Neuronal stem cell (in vitro differentiated cells): ENCODE data around the gene CADM3.

Source experiments
- DNase-seq: peaks from one replicate; pipeline ENCODE4 v3.0.0-alpha.2; 2013; ENCODE audit warnings: low spot score
- H2AFZ ChIP-seq: one replicate; pipeline ENCODE4 v1.6.1; 2013; ENCODE audit warnings: mild to moderate bottlenecking, low read length, inconsistent platforms
- H2AK5ac ChIP-seq: 2 replicates; pipeline ENCODE4 v1.6.1; 2013; ENCODE audit warnings: low read depth, mild to moderate bottlenecking, inconsistent platforms, low read length, moderate library complexity, mixed read lengths
- H2BK120ac ChIP-seq: 2 replicates; pipeline ENCODE4 v1.6.1; 2013; ENCODE audit warnings: low read depth, mild to moderate bottlenecking, inconsistent platforms, low read length, moderate library complexity, mixed read lengths
- H2BK12ac ChIP-seq: one replicate; pipeline ENCODE4 v1.6.1; 2013; ENCODE audit warnings: low read length, inconsistent platforms
- H2BK15ac ChIP-seq: 2 replicates; pipeline ENCODE4 v1.6.1; 2013; ENCODE audit warnings: mild to moderate bottlenecking, low read length, inconsistent platforms, mixed read lengths
- H2BK5ac ChIP-seq: one replicate; pipeline ENCODE4 v1.6.1; 2013; ENCODE audit warnings: inconsistent platforms, mild to moderate bottlenecking, low read length, moderate library complexity
- H3K14ac ChIP-seq: one replicate; pipeline ENCODE4 v1.6.1; 2013; ENCODE audit warnings: low read length, inconsistent platforms
- H3K18ac ChIP-seq: 2 replicates; pipeline ENCODE4 v1.6.1; 2013; ENCODE audit warnings: low read length, inconsistent platforms
- H3K23ac ChIP-seq: 2 replicates; pipeline ENCODE4 v1.6.1; 2013; ENCODE audit warnings: low read depth, mild to moderate bottlenecking, mixed read lengths, low read length, inconsistent platforms; ENCODE audit not compliant: poor library complexity
- H3K27ac ChIP-seq: replicated peaks from 3 replicates; pipeline ENCODE4 v1.5.1; 2013; ENCODE audit warnings: low read length, inconsistent platforms
- H3K27me3 ChIP-seq, 3 experiments: 2 replicates each; pipeline ENCODE4 v1.6.1; 2013; ENCODE audit warnings: low read length in 3 of 3, mild to moderate bottlenecking in 2 of 3, inconsistent platforms in 1 of 3, low read depth in 1 of 3, mixed read lengths in 1 of 3, moderate library complexity in 1 of 3; ENCODE audit not compliant: control insufficient read depth in 3 of 3, insufficient read depth in 3 of 3
- H3K36me3 ChIP-seq, 2 donors: replicated peaks in 1 of 2; 2 replicates each; pipeline ENCODE4 v1.6.1; 2013; ENCODE audit warnings: low read length in 2 of 2; ENCODE audit not compliant: control insufficient read depth in 2 of 2, insufficient read depth in 2 of 2
- H3K4ac ChIP-seq: 2 replicates; pipeline ENCODE4 v1.6.1; 2013; ENCODE audit warnings: inconsistent platforms, mild to moderate bottlenecking, low read length, moderate library complexity
- H3K4me1 ChIP-seq, 2 donors: 1 replicate in 1 of 2; 2 replicates in 1 of 2; pipeline ENCODE4 v1.6.1; 2013; ENCODE audit warnings: low read length in 2 of 2, low read depth in 1 of 2; ENCODE audit not compliant: control insufficient read depth in 2 of 2, insufficient read depth in 1 of 2
- H3K4me2 ChIP-seq: one replicate; pipeline ENCODE4 v1.6.1; 2013; ENCODE audit warnings: mild to moderate bottlenecking, low read length, inconsistent platforms; ENCODE audit not compliant: insufficient read depth, poor library complexity, severe bottlenecking
- H3K4me3 ChIP-seq, 2 donors: 2 replicates each; pipeline ENCODE4 v1.5.1; 2013; ENCODE audit warnings: low read length in 2 of 2, mild to moderate bottlenecking in 2 of 2, inconsistent platforms in 1 of 2, moderate library complexity in 1 of 2
- H3K79me1 ChIP-seq: one replicate; pipeline ENCODE4 v1.6.1; 2013; ENCODE audit warnings: low read depth, mild to moderate bottlenecking, inconsistent platforms, low read length, moderate library complexity
- H3K9ac ChIP-seq: one replicate; pipeline ENCODE4 v1.6.1; 2013; ENCODE audit warnings: mild to moderate bottlenecking, low read depth, low read length, inconsistent platforms; ENCODE audit not compliant: poor library complexity
- H3K9me3 ChIP-seq, 2 donors: replicated peaks in 1 of 2; 2 replicates each; pipeline versions ENCODE3 to v1.6.1; 2013; ENCODE audit warnings: low read length in 2 of 2, mild to moderate bottlenecking in 2 of 2, inconsistent platforms in 1 of 2, low read depth in 1 of 2, mixed read lengths in 1 of 2, moderate library complexity in 1 of 2; ENCODE audit not compliant: control insufficient read depth in 2 of 2, insufficient read depth in 1 of 2
- H4K8ac ChIP-seq: one replicate; pipeline ENCODE4 v1.6.1; 2013; ENCODE audit warnings: low read depth, mild to moderate bottlenecking, inconsistent platforms, low read length, moderate library complexity
- H4K91ac ChIP-seq: one replicate; pipeline ENCODE4 v1.6.1; 2013; ENCODE audit warnings: low read length, low read depth, mild to moderate bottlenecking, inconsistent platforms; ENCODE audit not compliant: poor library complexity
- WGBS, 2 donors: extraction: QIAGEN DNeasy Blood & Tissue Kit; methylation state at CpG; one replicate each; pipeline ENCODE4 v1.1.7; 2013; ENCODE audit warnings: missing lambda C conversion rate in 2 of 2, mixed read lengths in 1 of 2; ENCODE audit not compliant: insufficient read length in 2 of 2, insufficient replicate concordance in 1 of 2; ENCODE audit errors: extremely low coverage in 2 of 2; 5-methylcytosine and 5-hydroxymethylcytosine counted together

Gene CADM3

DNA sequence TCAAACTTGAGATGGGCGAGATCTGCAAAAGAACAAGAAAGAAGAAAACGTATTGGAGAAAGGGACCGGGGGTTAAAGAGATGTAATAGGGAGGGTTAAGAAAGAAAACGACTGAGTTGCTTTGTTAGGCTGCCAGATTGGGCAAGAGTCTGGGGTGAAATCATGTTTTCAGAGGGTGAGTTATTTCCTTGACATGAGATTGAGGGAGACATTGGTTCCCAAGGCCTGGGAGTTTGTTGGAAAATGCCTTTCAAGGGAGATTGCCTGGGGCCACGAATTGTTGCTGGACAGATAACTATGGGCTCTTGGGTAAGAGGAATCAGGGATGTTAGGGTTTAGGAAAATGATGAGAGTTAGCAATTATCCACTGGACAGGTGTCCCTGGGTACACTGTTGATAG, 776 bp upstream of the CADM3 start:
- Histone ChIP-seq H3K4me3 (no peak overlapping the region), H3K36me3 (no peaks in the 10 kb centered on the region)
- DNase-seq: no peak

DNA sequence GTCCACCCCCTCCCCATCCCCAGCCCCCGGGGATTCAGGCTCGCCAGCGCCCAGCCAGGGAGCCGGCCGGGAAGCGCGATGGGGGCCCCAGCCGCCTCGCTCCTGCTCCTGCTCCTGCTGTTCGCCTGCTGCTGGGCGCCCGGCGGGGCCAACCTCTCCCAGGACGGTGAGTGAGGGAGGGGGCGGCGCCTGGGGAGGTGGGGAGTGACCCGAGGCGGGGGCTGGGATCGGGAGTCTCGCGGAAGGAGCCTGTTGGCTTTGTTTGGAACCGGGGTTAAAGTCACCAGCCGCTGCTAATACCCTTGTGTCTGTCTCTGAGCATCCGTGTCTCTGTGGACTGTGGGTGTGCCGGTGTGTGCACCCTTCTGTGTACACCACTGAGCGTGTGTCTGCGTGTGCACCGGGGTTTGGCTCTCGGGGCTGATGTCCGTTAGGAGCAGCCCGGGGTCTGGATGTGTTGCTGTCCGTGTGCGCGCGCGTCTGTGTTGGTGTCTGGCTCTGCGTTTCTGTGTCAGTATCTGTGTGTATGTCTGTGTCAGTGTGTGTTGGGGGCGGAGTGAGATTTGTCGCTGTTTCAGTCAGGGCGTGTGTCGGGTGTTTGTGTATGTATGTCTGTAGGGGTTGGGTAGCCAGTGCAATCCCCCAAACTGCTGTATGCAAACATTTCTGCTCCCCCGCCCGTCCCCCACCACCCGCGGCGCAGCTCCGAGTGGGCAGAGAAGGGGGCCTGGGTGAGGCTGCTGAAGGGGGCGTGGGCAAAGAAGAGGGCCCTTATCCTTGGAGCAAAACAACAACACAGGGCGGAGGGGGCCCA, 480 bp downstream of the CADM3 start:
- DNase-seq: peak; percentile 54
- no peak overlapping the region for H2BK12ac ChIP-seq

More for the DNA sequence above, 776 bp upstream of the CADM3 start:
- Histone ChIP-seq H3K27ac (no peak overlapping the region), H2BK5ac (no peak overlapping the region), H3K23ac (no peak overlapping the region), H3K14ac (no peak overlapping the region), H4K8ac (no peak overlapping the region), H3K27me3 (peaks cover 0 to 13% (median 0%) of the 10 kb centered on the region in 3 experiments), H2BK15ac (no peak overlapping the region), H3K18ac (no peak overlapping the region), H3K4me2 (no peak overlapping the region), H2BK12ac (no peak overlapping the region), H3K9me3 (no peaks in the 10 kb centered on the region), H3K9ac (no peak overlapping the region), H3K79me1 (peaks cover 3% of the 10 kb centered on the region), H3K4me1 (peaks cover 8 to 11% of the 10 kb centered on the region in 2 donors), H2BK120ac (no peak overlapping the region), H3K4ac (no peak overlapping the region), H2AK5ac (no peak overlapping the region), H4K91ac (no peak overlapping the region), H2AFZ (no peak overlapping the region)
- 100% methylated on average over 2 of the region's 5 CpGs; no CpG with 5 or more reads in 1 of the 2 donors for WGBS, 2 donors

DNA sequence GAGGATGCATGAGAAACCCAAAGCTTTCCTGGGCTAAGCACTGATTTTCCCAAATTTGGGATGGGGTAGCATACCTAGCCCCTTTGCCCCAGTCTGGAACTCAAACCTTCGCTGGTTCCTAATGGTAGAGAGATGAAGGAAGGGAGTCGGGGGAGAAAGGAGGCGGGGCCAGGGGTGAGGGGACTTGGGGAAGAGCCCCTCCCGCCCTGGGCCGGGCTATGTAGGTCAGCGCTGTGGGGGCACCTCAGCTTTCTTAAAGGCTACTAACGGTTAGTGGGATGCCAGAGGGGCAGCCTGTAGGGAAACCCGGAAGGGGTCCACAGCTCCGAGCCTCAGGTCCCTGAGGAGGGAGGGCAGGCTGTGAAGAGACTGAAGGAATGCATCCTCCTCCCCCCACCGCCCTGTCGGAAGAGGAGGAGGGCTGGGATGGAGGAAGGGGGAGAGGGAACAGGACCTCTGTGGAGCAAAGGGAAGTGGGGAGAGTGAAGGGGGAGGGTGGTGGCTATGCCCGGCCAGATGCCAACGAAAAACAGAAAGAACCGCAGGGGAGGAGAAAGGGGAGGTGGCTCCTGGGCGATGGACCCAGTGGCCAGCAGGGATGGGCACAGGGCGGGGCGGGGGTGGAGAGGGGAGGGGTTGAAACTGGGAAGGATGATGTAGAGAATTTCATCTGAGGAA, 1.3 kb downstream of the CADM3 start:
- no peak overlapping the region for H2BK15ac ChIP-seq
- no peak overlapping the region for H3K4ac ChIP-seq
- DNase-seq: no peak
- no peak overlapping the region for H2BK12ac ChIP-seq
- no peak overlapping the region for H3K14ac ChIP-seq
- peaks cover 8 to 11% of the 10 kb centered on the region in 2 donors for H3K4me1 ChIP-seq
- H4K8ac ChIP-seq: no peak overlapping the region
- H3K23ac ChIP-seq: no peak overlapping the region
- H3K27ac ChIP-seq: no peak overlapping the region
- peak overlapping the region; percentile 95 for H3K4me2 ChIP-seq
- H3K9me3 ChIP-seq: no peaks in the 10 kb centered on the region
- H2AK5ac ChIP-seq: no peak overlapping the region
- peak overlapping the region; percentile 88 for H2AFZ ChIP-seq
- H3K27me3 ChIP-seq: peaks cover 0 to 13% (median 0%) of the 10 kb centered on the region in 3 experiments
- H2BK120ac ChIP-seq: no peak overlapping the region
- no peak overlapping the region for H4K91ac ChIP-seq
- no peak overlapping the region for H3K18ac ChIP-seq
- no CpG with 5 or more reads among the region's 17 CpGs for WGBS, 2 donors
- H3K4me3 ChIP-seq: peak overlapping the region; percentile 65 to 89
- H3K79me1 ChIP-seq: peaks cover 3% of the 10 kb centered on the region
- H3K36me3 ChIP-seq: no peaks in the 10 kb centered on the region
- H2BK5ac ChIP-seq: no peak overlapping the region
- H3K9ac ChIP-seq: no peak overlapping the region

More for the DNA sequence above, 480 bp downstream of the CADM3 start:
- H3K36me3 ChIP-seq: no peaks in the 10 kb centered on the region
- no peaks in the 10 kb centered on the region for H3K9me3 ChIP-seq
- peak overlapping the region; percentile 90 for H3K9ac ChIP-seq
- no peak overlapping the region for H3K4ac ChIP-seq
- H3K4me1 ChIP-seq: peaks cover 8 to 11% of the 10 kb centered on the region in 2 donors
- no peak overlapping the region for H2BK5ac ChIP-seq
- H3K27me3 ChIP-seq: peaks cover 0 to 13% (median 0%) of the 10 kb centered on the region in 3 experiments
- no CpG with 5 or more reads among the region's 49 CpGs for WGBS, 2 donors
- H2AK5ac ChIP-seq: no peak overlapping the region
- H4K91ac ChIP-seq: no peak overlapping the region
- H2AFZ ChIP-seq: peak overlapping the region; percentile 88
- peaks cover 3% of the 10 kb centered on the region for H3K79me1 ChIP-seq
- no peak overlapping the region for H2BK15ac ChIP-seq
- peak overlapping the region; percentile 65 to 89 for H3K4me3 ChIP-seq
- no peak overlapping the region for H3K14ac ChIP-seq
- H4K8ac ChIP-seq: no peak overlapping the region
- H3K23ac ChIP-seq: peak overlapping the region; percentile 76
- no peak overlapping the region for H3K27ac ChIP-seq
- peak overlapping the region; percentile 84 for H3K18ac ChIP-seq
- H2BK120ac ChIP-seq: no peak overlapping the region
- H3K4me2 ChIP-seq: peak overlapping the region; percentile 95

DNA sequence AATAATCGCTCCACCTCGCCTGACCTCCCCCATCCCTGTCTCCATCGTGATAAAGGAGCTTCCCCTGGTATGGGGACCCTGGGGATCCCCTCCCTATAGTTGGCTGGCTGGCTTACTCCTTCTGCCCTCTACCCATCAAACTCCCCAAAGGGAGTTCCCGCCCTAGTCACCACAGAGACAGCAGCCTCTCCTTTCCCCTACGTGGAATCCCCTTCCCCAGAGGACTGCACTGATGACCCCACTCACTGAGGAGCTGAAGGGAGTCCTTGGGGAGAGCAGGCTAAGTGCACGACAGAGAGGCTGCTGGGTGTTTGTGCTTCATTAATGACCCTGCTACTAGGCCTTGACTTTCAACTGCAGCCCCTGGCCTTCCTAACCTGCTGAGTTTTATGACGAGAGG, 1.9 kb downstream of the CADM3 start:
- Histone ChIP-seq H3K27me3 (peaks cover 0 to 13% (median 0%) of the 10 kb centered on the region in 3 experiments), H3K9ac (no peak overlapping the region), H4K91ac (no peak overlapping the region), H3K27ac (no peak overlapping the region), H4K8ac (no peak overlapping the region), H3K4me3 (no peak overlapping the region), H3K18ac (peak overlapping the region; percentile 12), H3K23ac (no peak overlapping the region), H2BK15ac (no peak overlapping the region), H3K79me1 (peaks cover 3% of the 10 kb centered on the region), H3K4me1 (peaks cover 8 to 11% of the 10 kb centered on the region in 2 donors), H3K9me3 (no peaks in the 10 kb centered on the region), H2BK12ac (no peak overlapping the region), H2BK120ac (no peak overlapping the region), H3K14ac (no peak overlapping the region), H2AFZ (no peak overlapping the region), H3K4ac (no peak overlapping the region), H3K36me3 (no peaks in the 10 kb centered on the region), H2AK5ac (no peak overlapping the region), H2BK5ac (no peak overlapping the region), H3K4me2 (no peak overlapping the region)
- no peak for DNase-seq
- WGBS, 2 donors: no CpG with 5 or more reads among the region's 7 CpGs
